PC-9 (cell line): Measurements from ENCODE around the gene CC2D1A. TPM values are rescaled to one million over a fixed set of nuclear protein-coding genes. Genes with fewer than 3 reads are reported as not detected.

Source experiments
- BruUV-seq: library from RNA; stranded (reverse); fragments of 400-500 nt; replicated peaks from 2 replicates; lab custom pipeline; 2021; lab: Mats Ljungman, UMichigan
- CTCF ChIA-PET: fragments of 300-600 bp; sonication (Branson Sonifier 250); formaldehyde crosslinking; loops from one replicate; lab custom pipeline; 2022; ENCODE audit warnings: antibody characterized with exemption; lab: Charles Lee
- POLR2A ChIA-PET: fragments of 300-600 bp; sonication (Branson Sonifier 250); formaldehyde crosslinking; loops from one replicate; lab custom pipeline; 2022; ENCODE audit warnings: antibody characterized with exemption; ENCODE audit not compliant: unreplicated experiment; lab: Charles Lee
- DNase-seq, 2 experiments: peaks; one replicate each; pipeline versions ENCODE4 v3.0.0 to v3.0.0-alpha.2; 2015 to 2022; ENCODE audit warnings: mixed read lengths in 1 of 2
- H2AFZ ChIP-seq: fragments of 200-600 bp; sonication (generic); 2 replicates; pipeline ENCODE4 v1.8.1; 2017; ENCODE audit warnings: antibody characterized with exemption
- H3F3A ChIP-seq: fragments of 200-600 bp; sonication (generic); 2 replicates; pipeline ENCODE4 v1.8.1; 2017; ENCODE audit warnings: antibody characterized with exemption, mild to moderate bottlenecking, low read depth; ENCODE audit not compliant: insufficient read depth
- H3K27ac ChIP-seq: fragments of 200-600 bp; sonication (generic); 2 replicates; pipeline ENCODE4 v1.6.1; 2016; ENCODE audit warnings: mixed run types
- H3K27me3 ChIP-seq: fragments of 200-600 bp; sonication (generic); 2 replicates; pipeline ENCODE4 v1.6.1; 2016; ENCODE audit warnings: low read depth, mixed run types; ENCODE audit not compliant: insufficient read depth
- H3K36me3 ChIP-seq: fragments of 200-600 bp; sonication (generic); 2 replicates; pipeline ENCODE4 v1.6.1; 2016; ENCODE audit warnings: low read depth, mixed run types
- H3K4me1 ChIP-seq: fragments of 200-600 bp; sonication (generic); replicated peaks from 2 replicates; pipeline ENCODE4 v1.6.1; 2016; ENCODE audit warnings: mixed run types; ENCODE audit not compliant: insufficient read depth
- H3K4me2 ChIP-seq: fragments of 200-600 bp; sonication (generic); 2 replicates; pipeline ENCODE4 v1.6.1; 2017; ENCODE audit warnings: mixed run types
- H3K4me3 ChIP-seq: fragments of 200-600 bp; sonication (generic); 2 replicates; pipeline ENCODE4 v1.6.1; 2016; ENCODE audit warnings: mixed run types
- H3K79me2 ChIP-seq: fragments of 200-600 bp; sonication (generic); 2 replicates; pipeline ENCODE4 v1.6.1; 2017; ENCODE audit warnings: low read depth, mixed run types
- H3K9me2 ChIP-seq: fragments of 200-600 bp; sonication (generic); 2 replicates; pipeline ENCODE4 v1.8.1; 2017; ENCODE audit warnings: mild to moderate bottlenecking; ENCODE audit not compliant: insufficient read depth
- H3K9me3 ChIP-seq: fragments of 200-600 bp; sonication (generic); 2 replicates; pipeline ENCODE4 v1.8.1; 2016; ENCODE audit warnings: low read depth; ENCODE audit not compliant: insufficient read depth
- H4K20me1 ChIP-seq: fragments of 200-600 bp; sonication (generic); 2 replicates; pipeline ENCODE4 v1.8.1; 2017; ENCODE audit not compliant: insufficient read depth
- EZH2 ChIP-seq: fragments of 200-600 bp; sonication (generic); IDR thresholded peaks from 2 replicates; pipeline ENCODE4 v1.8.0; 2017; ENCODE audit warnings: antibody characterized with exemption, low read depth
- intact Hi-C: fragments of 100-400 bp; cut with micrococcal nuclease; formaldehyde crosslinking; loops from one replicate; pipeline ENCODE4 v1.10.0; 2022; ENCODE audit not compliant: unreplicated experiment
- total RNA-seq: library from RNA; stranded (reverse); gene quantifications from 2 replicates; pipeline ENCODE4 v1.2.3, GENCODE V29; 2021
- TF ChIP-seq, protein P1 (sequence below): fragments of 200-600 bp; sonication (generic); conservative IDR thresholded peaks from 2 replicates; pipeline ENCODE4 v1.6.1; 2017; ENCODE audit warnings: mixed run types, antibody characterized with exemption, mild to moderate bottlenecking, moderate library complexity

The CC2D1A gene
- total RNA-seq, 1 experiment from 2014 or later: 55.1 TPM

DNA sequence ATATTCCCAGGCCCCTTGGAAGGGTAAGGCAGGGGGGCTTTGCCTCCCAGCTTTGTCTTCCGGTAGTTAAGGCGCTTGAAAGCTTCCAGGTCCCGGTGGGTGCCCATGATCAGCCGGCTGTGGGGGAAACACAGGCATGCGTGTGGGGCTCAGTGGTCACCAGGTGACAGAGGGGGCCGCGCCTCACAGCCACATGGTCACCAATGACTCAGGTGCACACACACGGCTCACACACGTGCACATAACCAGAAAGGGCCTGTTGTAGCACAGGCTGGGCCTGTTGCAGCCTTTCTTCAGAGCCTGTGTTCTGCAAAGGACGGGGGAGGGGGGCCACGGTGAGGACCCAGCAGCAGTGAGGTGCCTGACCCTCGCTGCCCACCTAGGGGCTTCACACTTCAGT, 23.2 kb upstream of the CC2D1A start:
- no peak overlapping the region for H3K27ac ChIP-seq
- no peak overlapping the region for H3K4me3 ChIP-seq
- H3K4me1 ChIP-seq: peaks cover 27% of the 10 kb centered on the region
- TF ChIP-seq EZH2: no peak
- TF ChIP-seq, protein P1, sequence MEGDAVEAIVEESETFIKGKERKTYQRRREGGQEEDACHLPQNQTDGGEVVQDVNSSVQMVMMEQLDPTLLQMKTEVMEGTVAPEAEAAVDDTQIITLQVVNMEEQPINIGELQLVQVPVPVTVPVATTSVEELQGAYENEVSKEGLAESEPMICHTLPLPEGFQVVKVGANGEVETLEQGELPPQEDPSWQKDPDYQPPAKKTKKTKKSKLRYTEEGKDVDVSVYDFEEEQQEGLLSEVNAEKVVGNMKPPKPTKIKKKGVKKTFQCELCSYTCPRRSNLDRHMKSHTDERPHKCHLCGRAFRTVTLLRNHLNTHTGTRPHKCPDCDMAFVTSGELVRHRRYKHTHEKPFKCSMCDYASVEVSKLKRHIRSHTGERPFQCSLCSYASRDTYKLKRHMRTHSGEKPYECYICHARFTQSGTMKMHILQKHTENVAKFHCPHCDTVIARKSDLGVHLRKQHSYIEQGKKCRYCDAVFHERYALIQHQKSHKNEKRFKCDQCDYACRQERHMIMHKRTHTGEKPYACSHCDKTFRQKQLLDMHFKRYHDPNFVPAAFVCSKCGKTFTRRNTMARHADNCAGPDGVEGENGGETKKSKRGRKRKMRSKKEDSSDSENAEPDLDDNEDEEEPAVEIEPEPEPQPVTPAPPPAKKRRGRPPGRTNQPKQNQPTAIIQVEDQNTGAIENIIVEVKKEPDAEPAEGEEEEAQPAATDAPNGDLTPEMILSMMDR: no peak
- CTCF ChIA-PET: no interaction called here
- no peaks in the 10 kb centered on the region for H3K27me3 ChIP-seq
- H3K4me2 ChIP-seq: no peak overlapping the region
- no peaks in the 10 kb centered on the region for H3K36me3 ChIP-seq
- peaks cover 13% of the 10 kb centered on the region for H3F3A ChIP-seq
- intact Hi-C loops: loop anchor here (5.0 kb wide), 1 partner anchor 324 kb away; the partner anchor contains the start of gene ADGRL1
- no TSS peak for BruUV-seq
- POLR2A ChIA-PET: no interaction called here
- no peaks in the 10 kb centered on the region for H4K20me1 ChIP-seq
- no peaks in the 10 kb centered on the region for H3K79me2 ChIP-seq
- H3K9me2 ChIP-seq: no peaks in the 10 kb centered on the region
- H2AFZ ChIP-seq: no peak overlapping the region
- no peak for DNase-seq
- H3K9me3 ChIP-seq: no peaks in the 10 kb centered on the region

GRCh38 chr19:13883516-13884064, 22.4 kb upstream of the CC2D1A start:
- Histone ChIP-seq H3K27me3 (no peaks in the 10 kb centered on the region), H3F3A (peaks cover 13% of the 10 kb centered on the region), H4K20me1 (no peaks in the 10 kb centered on the region), H3K27ac (no peak overlapping the region), H3K36me3 (no peaks in the 10 kb centered on the region), H3K4me2 (no peak overlapping the region), H2AFZ (no peak overlapping the region), H3K9me3 (no peaks in the 10 kb centered on the region), H3K4me3 (no peak overlapping the region), H3K79me2 (no peaks in the 10 kb centered on the region), H3K4me1 (peaks cover 34% of the 10 kb centered on the region), H3K9me2 (no peaks in the 10 kb centered on the region)
- DNase-seq: no peak
- intact Hi-C loops: loop anchor here (5.0 kb wide), 1 partner anchor 324 kb away; the partner anchor contains the start of gene ADGRL1
- TF ChIP-seq EZH2: no peak
- TF ChIP-seq, protein P1: peak; percentile 35; the same call in 1 of the 2 replicates
- POLR2A ChIA-PET: no interaction called here
- CTCF ChIA-PET: no interaction called here
- BruUV-seq: no TSS peak

DNA sequence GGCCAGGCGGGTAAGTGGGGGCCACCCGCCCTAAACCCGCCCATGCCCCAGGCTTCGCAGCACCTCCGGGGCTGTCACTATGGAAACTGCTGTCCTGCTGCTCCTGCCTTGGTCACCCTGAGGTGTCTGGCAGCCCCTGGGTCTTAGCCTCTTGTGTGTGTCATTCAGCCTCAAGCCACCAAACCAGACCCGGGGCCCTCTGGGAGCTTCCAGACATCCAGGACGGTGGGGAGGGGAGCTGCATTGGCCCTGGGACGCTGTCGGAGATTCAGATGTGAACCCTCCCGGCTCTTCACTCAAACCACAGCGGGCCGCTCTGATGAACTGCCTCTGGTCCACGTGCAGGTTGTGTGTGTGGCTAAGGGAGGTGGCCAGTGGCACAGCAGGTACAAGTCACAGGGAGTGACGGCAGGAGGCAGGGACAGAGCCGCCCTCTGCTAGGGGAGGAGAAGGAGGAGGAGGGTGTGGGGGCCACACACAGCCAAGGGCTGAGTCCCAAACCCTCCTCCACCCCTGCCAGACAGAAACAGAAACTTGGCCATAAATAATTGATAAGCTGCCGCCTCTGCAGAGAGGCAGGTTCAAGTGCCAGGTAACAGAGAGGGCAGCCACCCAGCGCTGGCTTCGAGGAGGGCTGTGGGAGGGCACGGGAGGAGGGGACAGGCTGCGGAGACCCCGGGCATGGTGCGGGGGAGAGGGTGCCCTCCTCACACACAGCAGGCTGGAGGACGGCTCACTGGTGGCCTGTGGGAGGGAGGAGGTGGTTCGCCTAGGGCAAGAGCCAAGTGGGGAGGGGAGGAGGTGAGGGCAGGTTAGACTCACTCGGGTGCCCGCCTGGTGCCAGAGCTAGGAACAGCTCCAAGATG, 21.0 kb upstream of the CC2D1A start:
- Histone ChIP-seq H3K9me3 (no peaks in the 10 kb centered on the region), H3K27me3 (no peaks in the 10 kb centered on the region), H3K9me2 (no peaks in the 10 kb centered on the region), H3F3A (peaks cover 13% of the 10 kb centered on the region), H3K79me2 (no peaks in the 10 kb centered on the region), H4K20me1 (no peaks in the 10 kb centered on the region), H3K4me3 (no peak overlapping the region), H2AFZ (no peak overlapping the region), H3K27ac (no peak overlapping the region), H3K4me1 (peaks cover 34% of the 10 kb centered on the region), H3K4me2 (no peak overlapping the region), H3K36me3 (no peaks in the 10 kb centered on the region)
- TF ChIP-seq, protein P1: no peak
- no peak for TF ChIP-seq EZH2
- BruUV-seq: no TSS peak
- no peak for DNase-seq
- intact Hi-C loops: loop anchor here (5.0 kb wide), 1 partner anchor 322 kb away; the partner anchor contains the start of gene ADGRL1
- CTCF ChIA-PET: interaction anchor here (0.7 kb wide), 1 partner anchor 188 kb away, joined by 5 read pairs; no protein-coding TSS in a partner anchor
- POLR2A ChIA-PET: no interaction called here
